Stimulated activated CD8-positive, alpha-beta memory T cell treated with anti-CD3 and anti-CD28 coated beads, Interleukin-12 subunit alpha, Interleukin-12 subunit beta, amount 100 ng/mL, for 24 hours (primary cell): ENCODE results near the gene HSPE1.
A peak's percentile ranks its signal among the peaks of the same experiment; 100 is the strongest.
"Not testable (repeated sequence)": the region's sequence is repeated elsewhere in the genome, so short reads cannot be mapped to it uniquely, and the experiment has no call there.

Source experiments
- DNase-seq: peaks from one replicate; pipeline ENCODE4 v3.0.0-alpha.2; 2020; ENCODE audit errors: extremely low read depth

Gene HSPE1

DNA sequence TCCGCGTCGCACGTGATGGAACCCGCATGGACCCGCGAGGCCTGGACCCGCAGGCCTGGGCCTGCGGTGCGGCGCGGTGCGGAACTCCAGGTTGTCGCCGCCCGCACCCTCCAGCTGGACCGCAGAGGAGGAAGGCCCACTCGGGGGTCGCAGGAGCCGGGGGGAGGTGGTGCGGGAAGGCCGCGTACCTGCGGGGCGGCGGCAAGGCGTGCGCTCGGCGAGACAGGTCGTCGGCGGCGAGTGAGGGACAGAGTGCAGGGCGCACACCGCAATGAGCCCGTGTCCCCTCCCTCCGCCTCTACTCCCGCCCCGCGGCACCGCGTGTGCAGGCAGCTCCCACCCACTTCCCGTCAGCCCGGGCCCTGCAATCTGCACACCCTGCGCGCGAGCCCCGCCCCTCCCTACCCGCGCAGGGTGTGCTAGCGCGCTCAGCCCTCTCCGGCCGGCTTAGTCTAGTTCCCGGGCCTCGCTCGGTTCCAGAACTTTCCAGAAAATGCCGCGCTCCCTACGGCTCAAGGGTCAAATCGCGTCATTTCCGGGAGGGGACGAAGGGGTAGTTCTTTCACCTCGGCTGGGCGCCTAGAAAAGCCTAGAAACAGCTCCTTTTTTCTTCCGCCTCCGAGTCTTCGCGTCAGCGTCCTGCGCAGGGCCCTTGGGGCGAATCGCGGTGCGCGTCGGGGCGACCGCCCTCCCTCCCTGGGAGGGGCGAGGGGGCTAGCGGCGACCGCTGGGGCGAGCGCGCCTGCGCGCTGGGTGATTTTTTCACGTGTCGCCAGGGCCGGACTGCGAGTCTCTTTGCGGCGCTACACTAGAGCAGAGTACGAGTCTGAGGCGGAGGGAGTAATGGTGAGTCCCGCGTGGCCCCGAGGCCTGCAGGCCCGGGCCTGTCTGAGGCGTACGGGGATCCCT lies at the start of gene HSPE1, which contains the start of gene HSPD1:
Gene HSPE1, plus strand, starts transcription at position 786 of the 909 bp plus-strand sequence. Its CDS starts 58 bp downstream, at position 844.
Gene HSPD1, minus strand, starts transcription at position 247 of the 909 bp plus-strand sequence. CDS start 992 bp downstream, outside the sequence.
- peak; percentile 96 for DNase-seq

DNA sequence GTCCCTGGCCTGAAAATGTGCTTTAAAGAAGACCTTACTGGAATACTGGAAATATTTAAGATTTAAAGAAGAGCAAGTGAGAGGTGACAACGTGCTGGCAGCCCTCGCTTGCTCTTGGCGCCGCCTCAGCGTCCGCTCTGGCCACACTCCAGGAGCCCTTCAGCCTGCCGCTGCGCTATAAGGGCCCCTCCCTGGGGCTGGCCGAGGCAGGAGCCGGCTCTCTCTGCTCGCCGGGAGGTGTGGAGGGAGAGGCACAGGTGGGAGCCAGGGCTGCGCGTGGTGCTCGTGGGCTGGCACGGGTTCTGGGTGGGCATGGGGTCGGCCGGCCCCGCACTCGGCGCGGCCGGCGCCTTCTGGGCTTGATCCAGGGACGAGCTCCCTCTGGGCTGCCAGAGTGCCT lies 49.7 kb upstream of the HSPE1 start:
- DNase-seq = no peak

DNA sequence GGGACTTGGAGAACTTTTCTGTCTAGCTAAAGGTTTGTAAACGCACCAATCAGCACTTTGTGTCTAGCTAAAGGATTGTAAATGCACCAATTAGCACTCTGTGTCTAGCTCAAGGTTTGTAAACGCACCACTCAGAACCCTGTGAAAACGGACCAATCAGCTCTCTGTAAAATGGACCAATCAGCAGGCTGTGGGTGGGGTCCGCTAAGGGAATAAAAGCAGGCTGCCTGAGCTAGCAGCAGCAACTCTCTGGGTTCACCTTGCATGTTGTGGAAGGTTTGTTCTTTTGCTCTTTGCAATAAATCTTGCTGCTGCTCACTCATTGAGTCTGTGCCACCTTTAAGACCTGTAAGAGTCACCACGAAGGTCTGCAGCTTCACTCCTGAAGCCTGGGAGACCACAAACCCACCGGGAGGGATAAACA lies 49.2 kb upstream of the HSPE1 start:
- DNase-seq = not testable (repeated sequence)

DNA sequence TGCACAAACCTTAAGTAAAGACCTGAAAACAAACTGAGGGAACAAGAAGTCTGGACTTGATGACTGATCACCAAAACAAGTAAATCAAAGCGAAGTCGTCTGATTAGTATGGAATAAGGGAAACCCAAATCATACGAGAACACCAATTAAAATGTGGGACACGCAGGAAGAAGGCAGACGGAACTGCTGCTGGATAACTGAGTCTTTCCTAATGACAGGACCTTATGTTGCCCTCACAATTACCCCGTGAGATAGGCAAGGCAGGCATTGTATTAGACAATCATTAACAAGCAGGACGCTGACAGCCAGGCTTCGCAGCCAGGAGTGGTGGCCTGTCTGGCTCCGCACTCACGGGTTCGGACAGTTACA lies 47.4 kb upstream of the HSPE1 start:
- no peak for DNase-seq

DNA sequence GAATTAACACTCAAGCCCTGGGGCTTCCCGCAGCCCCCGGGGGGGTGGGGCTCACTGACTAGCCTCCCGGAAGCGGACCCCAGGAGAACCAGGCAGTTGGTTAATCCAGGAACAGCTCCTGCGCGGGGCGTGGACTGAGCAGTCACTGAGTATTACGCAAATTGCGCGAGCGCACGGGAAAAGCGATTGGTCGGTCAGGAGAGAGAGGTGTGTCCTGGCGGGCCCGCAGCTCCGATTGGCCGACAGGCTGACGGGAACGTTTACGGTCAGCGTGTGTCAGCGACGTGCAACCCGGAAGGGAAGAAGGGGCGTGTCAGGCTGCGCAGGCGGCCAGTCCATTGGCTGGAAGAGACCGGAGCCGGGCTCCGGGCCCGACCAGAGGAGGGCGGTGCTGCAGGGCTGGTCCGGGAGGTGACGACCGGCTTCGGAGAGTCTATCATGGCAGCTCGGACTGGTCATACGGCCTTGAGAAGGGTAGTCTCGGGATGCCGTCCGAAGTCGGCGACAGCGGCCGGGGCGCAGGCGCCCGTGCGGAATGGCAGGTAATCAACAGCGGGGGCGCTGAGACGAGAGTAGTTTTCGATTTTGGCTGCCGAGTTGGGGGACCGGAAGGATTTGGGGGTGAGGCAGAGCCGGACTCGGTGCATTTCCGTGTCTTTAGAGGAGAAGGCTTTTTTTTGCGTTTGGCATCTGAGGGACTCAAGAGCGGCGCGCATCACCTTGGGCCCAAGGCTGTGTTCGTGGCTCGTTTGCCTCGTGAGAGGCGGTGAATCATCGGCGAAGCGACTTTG lies 46.9 kb upstream of the HSPE1 start, which contains the start of gene COQ10B:
Gene COQ10B, plus strand, starts transcription at position 430 of the 791 bp plus-strand sequence. Its CDS starts 9 bp downstream, at position 439.
- peak; percentile 98 for DNase-seq

DNA sequence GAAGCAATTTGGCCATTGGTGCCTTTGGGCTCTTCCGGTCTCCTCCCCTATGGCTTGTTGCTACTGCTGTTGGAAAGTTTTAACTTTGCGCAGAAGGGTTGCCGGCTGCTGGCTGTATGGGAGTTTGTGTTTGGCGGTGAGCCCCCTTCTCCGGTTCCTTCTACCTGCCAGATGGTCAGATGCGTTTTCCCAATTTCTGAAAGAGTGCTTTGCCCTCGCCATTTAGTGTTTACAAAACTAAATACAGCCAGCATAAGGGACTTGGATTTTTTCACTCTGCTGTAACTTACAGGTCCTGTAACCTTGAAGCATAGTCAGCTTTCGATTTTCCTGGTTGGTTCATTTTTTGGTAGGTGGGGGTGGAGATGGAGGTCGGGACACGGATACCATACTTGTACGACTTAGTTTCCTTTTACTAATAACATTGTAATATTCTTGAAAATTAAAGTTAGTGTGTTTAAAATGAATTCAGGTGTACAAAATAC lies 46.2 kb upstream of the HSPE1 start:
- DNase-seq = no peak

DNA sequence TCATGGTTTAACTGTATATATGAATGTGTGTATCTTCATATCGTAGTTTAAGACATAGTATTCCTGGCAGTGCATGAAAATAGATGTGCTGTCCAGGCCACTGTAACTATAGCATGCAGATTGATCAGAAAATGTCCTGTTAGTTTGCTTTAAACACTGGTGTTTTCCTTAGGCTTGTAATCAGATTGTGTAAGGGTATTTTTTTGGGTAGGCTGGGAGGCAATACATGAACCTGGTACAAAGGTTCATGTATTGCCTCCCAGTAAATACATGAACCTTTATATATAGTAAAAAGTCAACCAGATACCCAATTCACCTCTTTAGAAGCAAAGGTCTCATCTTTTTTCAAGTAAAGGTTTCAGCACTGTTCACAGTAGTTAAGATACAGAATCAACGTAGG lies 45.3 kb upstream of the HSPE1 start:
- DNase-seq = no peak

DNA sequence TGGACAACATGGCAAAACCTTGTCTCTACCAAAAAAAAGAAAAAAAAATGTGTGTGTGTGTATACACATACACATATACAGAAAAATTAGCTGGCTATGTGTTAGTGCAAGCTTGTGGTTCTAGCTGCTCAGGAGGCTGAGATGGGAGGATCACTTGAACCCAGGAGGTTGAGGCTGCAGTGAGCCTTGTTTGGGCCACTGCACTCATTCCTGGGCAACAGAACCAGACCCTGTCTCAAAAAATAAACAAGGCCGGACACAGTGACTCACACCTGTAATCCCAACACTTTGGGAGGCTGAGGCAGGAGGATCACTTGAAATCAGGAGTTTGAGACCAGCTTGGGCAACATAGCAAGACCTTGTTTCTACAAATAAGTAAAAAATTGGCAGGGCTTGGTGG lies 44.8 kb upstream of the HSPE1 start:
- DNase-seq = no peak

DNA sequence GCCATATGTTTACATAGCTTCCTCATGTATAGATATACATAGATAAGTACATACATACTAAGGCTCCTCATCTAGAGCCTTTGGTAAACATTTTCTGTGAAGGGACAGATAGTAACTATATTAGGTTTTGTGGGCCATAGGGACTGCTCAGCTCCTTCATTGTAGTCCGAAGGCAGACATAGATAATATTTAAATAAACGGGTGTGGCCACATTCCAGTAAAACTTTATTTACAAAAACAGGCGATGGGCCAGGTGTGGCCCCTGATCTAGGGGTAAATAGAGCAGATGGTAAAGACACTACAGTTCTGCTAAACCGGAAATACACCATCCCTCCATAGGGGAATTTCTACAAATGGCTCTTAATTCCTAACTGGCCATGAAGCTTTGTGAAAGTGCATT lies 39.5 kb upstream of the HSPE1 start:
- DNase-seq = no peak

DNA sequence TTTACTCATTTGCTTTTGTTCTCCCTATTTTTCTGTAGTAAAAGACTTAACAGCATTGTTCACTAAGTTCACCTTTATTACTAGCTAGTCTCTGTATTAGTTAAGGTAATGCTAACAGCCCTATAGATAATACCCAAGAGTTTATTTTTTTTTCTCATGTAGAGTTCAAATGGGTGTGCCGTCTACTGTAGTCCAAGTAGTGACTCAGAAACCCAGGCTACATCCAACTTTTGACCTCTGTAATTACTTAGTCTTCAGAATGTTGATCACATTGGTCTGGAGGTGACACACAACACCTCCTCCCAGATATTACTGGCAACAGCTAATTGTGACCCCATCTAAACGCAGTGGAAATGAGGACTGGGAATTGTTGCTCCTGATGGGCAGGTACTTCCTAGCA lies 39.1 kb upstream of the HSPE1 start:
- DNase-seq = no peak

DNA sequence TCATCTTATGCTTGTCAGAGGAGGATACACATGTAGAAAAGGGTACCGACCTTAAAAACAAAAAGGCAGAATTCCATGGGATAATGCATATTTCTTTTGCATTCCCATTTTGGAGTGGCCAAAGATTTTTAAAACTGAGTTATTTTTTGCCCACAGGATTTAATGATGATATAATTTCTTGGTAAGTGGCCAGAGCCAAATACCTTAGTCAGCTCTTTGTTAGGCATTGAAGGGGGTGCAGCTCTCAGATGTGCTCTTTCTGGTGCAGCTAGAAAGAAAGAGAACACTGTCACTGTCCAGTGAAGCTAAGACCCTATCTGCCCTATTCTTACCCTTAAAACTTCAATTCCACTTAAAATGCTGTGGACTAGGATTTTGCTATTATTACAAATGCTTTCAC lies 36.0 kb upstream of the HSPE1 start:
- no peak for DNase-seq

DNA sequence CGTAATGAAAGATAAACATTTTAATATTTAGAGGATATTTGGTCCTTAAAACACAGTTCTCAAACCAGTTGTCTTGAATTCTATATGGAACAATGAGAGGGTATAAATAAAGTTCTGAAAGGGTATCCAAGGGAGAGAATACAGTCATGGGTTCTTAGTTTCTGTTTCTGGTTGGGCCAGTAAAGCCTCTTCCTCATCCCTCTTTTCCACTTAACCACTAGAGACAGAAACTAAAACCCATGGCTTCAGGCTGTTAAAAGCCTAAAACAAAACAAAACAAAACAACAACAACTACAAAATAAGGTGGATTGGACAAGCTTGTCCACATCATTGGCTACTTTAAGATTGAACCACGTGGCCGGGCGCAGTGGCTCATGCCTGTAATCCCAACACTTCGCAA lies 28.0 kb upstream of the HSPE1 start:
- no peak for DNase-seq

DNA sequence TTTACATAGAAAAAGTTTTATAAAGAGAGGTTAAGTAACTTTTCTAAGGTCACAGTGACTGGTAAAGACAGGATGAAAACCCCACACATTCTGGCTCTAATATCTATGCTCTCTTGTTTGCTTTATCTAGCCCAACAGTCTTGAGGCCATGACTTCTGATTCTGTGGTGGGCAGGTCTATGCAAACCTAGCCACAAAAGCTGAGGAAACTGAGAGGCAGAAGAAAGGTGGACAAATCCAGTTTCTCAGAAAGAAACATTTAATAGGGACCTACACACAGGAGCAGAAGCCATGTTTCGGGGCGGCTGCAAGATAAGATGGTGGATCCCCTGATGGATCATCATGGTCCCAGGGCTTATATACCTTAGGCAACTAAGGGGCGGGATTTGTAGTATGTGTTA lies 22.4 kb upstream of the HSPE1 start:
- DNase-seq = no peak

DNA sequence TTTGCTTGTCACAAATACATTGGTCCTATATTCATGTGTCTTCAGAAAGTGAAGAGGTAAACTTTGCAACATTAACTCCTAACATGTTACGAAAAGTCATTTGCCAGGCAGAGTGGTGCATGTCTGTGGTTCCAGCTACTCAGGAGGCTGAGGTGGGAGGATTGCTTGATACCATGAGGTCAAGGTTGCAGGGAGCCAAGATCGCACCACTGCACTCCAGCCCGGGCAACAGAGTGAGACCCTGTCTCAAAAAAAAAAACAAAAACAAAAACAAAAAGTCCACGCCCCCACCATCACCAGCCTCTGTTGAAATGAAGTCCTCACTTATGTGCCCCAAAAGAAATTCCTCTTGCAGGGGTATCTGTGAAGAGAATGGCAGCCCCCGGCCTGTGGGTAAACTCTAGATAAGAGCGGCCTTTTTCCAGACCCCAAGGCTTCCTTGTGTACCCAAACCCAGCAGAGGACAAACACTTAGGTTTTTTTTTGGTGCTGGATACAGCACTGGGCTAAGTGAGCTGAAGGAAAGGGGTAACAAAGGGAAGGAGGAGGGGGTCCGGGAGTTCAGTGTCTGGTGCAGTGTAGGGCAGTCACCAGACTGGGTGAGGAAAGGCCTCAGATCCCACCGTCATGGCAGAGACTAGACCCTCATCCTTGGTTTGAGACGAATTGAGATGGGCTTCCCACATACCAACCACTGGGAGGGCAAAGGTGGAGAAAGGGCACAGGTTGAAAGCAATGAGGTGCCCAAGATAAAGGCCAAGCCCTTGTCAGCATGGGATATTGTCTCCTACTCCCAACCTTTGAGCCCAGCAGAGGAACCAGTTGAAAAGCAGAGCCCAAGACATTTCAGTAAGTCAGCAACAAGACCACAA lies 19.8 kb upstream of the HSPE1 start:
- DNase-seq = no peak

DNA sequence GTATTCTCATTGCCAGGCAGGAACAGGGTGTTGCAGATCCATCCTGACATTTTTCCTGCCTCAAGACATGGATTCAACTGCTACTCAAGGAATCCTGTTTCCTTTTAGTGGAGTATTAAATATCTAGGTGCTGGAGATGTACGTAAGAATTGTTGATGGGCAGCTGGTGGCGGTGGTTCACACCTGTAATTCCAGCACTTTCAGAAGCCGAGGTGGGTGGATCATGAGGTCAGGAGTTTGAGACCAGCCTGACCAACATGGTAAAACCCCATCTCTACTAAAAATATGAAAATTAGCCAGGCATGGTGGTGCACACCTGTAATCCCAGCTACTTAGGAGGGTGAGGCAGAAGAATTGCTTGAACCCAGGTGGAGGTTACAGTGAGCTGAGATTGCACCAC lies 15.9 kb upstream of the HSPE1 start:
- not testable (repeated sequence) for DNase-seq

DNA sequence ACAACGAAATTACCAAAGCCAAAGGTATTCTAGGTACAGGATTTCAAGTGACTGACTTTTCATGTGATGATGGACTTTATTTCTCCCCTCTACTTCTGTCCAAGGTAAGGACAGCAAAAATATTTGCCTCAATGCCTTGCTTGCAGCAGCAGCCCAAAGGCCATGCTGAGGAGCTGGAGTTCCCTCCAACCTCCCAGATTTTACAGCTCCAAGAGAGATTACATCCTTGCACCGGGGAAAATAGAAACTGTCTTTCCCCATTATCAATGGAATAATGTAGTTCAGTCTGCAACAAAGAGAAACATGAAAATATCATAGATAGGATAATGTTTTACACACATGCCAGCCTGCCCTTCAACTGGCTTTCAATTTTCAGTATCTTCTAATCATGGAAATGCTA lies 14.0 kb upstream of the HSPE1 start:
- no peak for DNase-seq

DNA sequence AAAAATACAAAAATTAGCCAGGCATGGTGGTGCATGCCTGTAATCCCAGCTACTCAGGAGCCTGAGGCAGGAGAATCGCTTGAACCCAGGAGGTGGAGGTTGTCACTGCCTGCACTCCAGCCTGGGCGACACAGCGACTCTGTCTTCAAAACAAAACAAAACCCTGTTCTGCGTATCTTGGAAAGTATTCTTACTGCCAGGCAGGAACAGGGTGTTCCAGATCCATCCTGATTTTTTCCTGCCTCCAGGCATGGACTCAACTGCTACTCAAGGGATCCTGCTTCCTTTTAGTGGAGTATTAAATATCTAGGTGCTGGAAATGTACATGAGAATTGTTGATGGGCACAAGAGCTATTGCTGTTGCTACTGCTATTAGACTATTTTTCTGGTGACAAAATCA lies 12.8 kb upstream of the HSPE1 start:
- DNase-seq = no peak

DNA sequence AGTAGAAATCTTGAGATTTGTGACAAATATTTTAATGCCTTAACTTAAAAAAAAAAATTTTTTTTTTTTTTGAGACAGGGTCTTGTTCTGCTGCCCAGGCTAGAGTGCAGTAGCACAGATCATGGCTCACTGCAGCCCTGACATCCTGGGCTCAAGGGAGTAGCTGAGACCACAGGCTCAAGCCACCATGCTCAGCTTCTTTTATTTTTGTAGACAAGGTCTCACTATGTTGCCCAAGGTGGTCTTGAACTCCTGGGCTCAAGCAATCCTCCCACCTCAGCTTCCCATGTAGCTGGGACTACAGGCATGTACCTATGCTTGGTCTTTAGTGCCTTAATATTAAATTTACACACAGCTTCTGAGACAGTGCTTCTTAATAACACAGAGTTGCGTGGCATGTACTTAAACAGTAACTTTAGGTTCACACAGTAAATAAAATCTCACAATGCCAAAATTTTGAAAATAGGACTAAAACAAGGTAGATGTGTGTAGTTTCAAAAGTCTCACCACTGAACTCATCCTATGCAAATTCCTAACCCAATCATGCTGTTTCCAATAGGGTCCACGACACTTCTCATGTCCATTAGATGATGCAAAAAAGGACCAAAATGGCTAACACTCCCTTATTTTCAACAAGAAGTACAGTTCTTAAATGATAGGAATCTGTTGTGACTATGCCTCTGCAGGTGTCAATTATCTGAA lies 4.6 kb upstream of the HSPE1 start:
- DNase-seq = no peak

DNA sequence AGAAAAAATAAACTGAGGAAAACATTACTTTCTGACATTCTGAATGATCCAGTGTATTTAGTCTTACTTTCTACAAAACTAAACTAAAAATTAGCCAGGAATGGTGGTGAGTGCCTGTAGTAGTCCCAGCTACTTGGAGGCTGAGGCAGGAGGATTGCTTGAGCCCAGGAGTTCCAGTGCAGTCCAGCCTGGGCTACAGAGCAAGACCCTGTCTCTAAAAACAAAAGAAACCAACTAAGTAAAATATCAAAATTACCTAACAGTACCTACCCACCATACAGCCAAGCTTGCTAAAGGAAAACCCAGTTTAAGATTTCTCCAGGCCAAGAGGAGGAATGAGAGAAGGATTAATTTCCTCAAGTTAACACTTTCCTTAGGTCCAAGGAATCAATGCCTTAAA lies 3.5 kb upstream of the HSPE1 start:
- DNase-seq = no peak

DNA sequence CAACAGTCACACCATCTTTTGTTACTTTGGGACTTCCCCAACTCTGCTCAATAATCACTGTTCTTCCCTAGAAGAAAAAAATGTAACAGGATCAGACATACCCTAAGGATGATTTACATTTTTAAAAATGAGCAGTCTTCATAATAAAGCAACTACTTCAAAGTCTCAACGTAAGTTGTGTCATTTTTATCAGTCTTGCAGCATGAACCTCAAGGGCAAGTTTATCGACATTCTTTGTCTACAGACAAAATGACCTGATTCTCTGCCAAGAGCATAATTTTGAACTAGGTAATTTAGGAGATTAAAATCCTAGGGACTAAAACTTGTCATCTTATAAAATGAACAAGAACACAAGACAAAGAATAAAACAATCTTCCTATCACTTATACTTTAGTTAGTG lies 2.9 kb upstream of the HSPE1 start:
- DNase-seq = no peak
